H9 (cell line): Measurements from ENCODE around the gene GPR180. TPM values are rescaled to one million over a fixed set of nuclear protein-coding genes. Genes with fewer than 3 reads are reported as not detected.

Experiments
- DNase-seq: peaks from one replicate; pipeline ENCODE4 v3.0.0-alpha.2; 2017
- H2AFZ ChIP-seq: one replicate; pipeline ENCODE4 v1.6.1; 2013; ENCODE audit warnings: mild to moderate bottlenecking, low read length, control low read depth, moderate library complexity
- H2AK5ac ChIP-seq: 2 replicates; pipeline ENCODE4 v1.6.1; 2013; ENCODE audit warnings: low read length, control low read depth, mixed read lengths; ENCODE audit not compliant: insufficient read length
- H2BK120ac ChIP-seq: one replicate; pipeline ENCODE4 v1.6.1; 2013; ENCODE audit warnings: low read depth, mild to moderate bottlenecking, low read length, control low read depth, inconsistent platforms; ENCODE audit not compliant: poor library complexity, severe bottlenecking
- H2BK12ac ChIP-seq: 2 replicates; pipeline ENCODE4 v1.6.1; 2013; ENCODE audit warnings: low read length, control low read depth, mixed read lengths, low read depth; ENCODE audit not compliant: insufficient read length
- H2BK15ac ChIP-seq: 2 replicates; pipeline ENCODE4 v1.6.1; 2013; ENCODE audit warnings: low read depth, low read length, control low read depth
- H2BK20ac ChIP-seq: one replicate; pipeline ENCODE4 v1.6.1; 2013; ENCODE audit warnings: low read depth, mild to moderate bottlenecking, low read length, control low read depth, inconsistent platforms; ENCODE audit not compliant: poor library complexity, severe bottlenecking
- H2BK5ac ChIP-seq: 2 replicates; pipeline ENCODE4 v1.6.1; 2013; ENCODE audit warnings: low read length, control low read depth, mixed read lengths; ENCODE audit not compliant: insufficient read length
- H3K14ac ChIP-seq: 2 replicates; pipeline ENCODE4 v1.6.1; 2013; ENCODE audit warnings: low read length, control low read depth; ENCODE audit not compliant: insufficient read depth
- H3K18ac ChIP-seq: 2 replicates; pipeline ENCODE4 v1.6.1; 2013; ENCODE audit warnings: low read depth, mild to moderate bottlenecking, mixed read lengths, low read length, control low read depth; ENCODE audit not compliant: insufficient read length
- H3K23ac ChIP-seq: 2 replicates; pipeline ENCODE4 v1.6.1; 2013; ENCODE audit warnings: low read length, control low read depth, mixed read lengths, low read depth; ENCODE audit not compliant: insufficient read length
- H3K23me2 ChIP-seq: 2 replicates; pipeline ENCODE4 v1.6.1; 2013; ENCODE audit warnings: low read depth, mild to moderate bottlenecking, mixed read lengths, low read length, control low read depth; ENCODE audit not compliant: insufficient read length, poor library complexity, severe bottlenecking
- H3K27ac ChIP-seq: 2 replicates; pipeline ENCODE4 v1.5.1; 2013; ENCODE audit warnings: low read length, control low read depth, mixed read lengths, low read depth; ENCODE audit not compliant: insufficient read length
- H3K27me3 ChIP-seq: 2 replicates; pipeline ENCODE4 v1.6.1; 2013; ENCODE audit warnings: low read length, control low read depth, inconsistent platforms; ENCODE audit not compliant: insufficient read depth
- H3K4ac ChIP-seq: 2 replicates; pipeline ENCODE4 v1.6.1; 2013; ENCODE audit warnings: low read depth, mild to moderate bottlenecking, control low read depth, inconsistent platforms, low read length, moderate library complexity
- H3K4me1 ChIP-seq: 2 replicates; pipeline ENCODE4 v1.6.1; 2013; ENCODE audit warnings: low read length, control low read depth, inconsistent platforms; ENCODE audit not compliant: insufficient read depth
- H3K4me2 ChIP-seq: 2 replicates; pipeline ENCODE4 v1.6.1; 2013; ENCODE audit warnings: low read length, control low read depth, mixed read lengths; ENCODE audit not compliant: insufficient read length, insufficient read depth
- H3K56ac ChIP-seq: 2 replicates; pipeline ENCODE4 v1.6.1; 2013; ENCODE audit warnings: low read depth, mild to moderate bottlenecking, mixed read lengths, low read length, control low read depth; ENCODE audit not compliant: insufficient read length
- H3K79me1 ChIP-seq: 2 replicates; pipeline ENCODE4 v1.6.1; 2013; ENCODE audit warnings: low read depth, mild to moderate bottlenecking, moderate library complexity, low read length, control low read depth, inconsistent platforms; ENCODE audit not compliant: insufficient read depth, poor library complexity, severe bottlenecking
- H3K79me2 ChIP-seq: 2 replicates; pipeline ENCODE4 v1.6.1; 2013; ENCODE audit warnings: low read length, control low read depth, inconsistent platforms; ENCODE audit not compliant: insufficient read depth
- H3K9ac ChIP-seq: 2 replicates; pipeline ENCODE4 v1.6.1; 2013; ENCODE audit warnings: low read length, control low read depth, mixed read lengths; ENCODE audit not compliant: insufficient read length; ENCODE audit errors: extremely low read depth
- H3K9me3 ChIP-seq: one replicate; pipeline ENCODE4 v1.6.1; 2013; ENCODE audit warnings: low read depth, low read length, inconsistent platforms; ENCODE audit not compliant: control insufficient read depth
- H3T11ph ChIP-seq: one replicate; pipeline ENCODE4 v1.6.1; 2013; ENCODE audit warnings: mild to moderate bottlenecking, low read length, control low read depth, inconsistent platforms
- H4K20me1 ChIP-seq: one replicate; pipeline ENCODE4 v1.6.1; 2013; ENCODE audit not compliant: control insufficient read depth, insufficient read length, insufficient read depth
- H4K5ac ChIP-seq: 2 replicates; pipeline ENCODE4 v1.6.1; 2013; ENCODE audit warnings: low read depth, mild to moderate bottlenecking, mixed read lengths, low read length, control low read depth; ENCODE audit not compliant: insufficient read length
- H4K8ac ChIP-seq: replicated peaks from 2 replicates; pipeline ENCODE4 v1.6.1; 2013; ENCODE audit warnings: low read length, control low read depth, mixed read lengths, low read depth; ENCODE audit not compliant: insufficient read length
- H4K91ac ChIP-seq: 2 replicates; pipeline ENCODE4 v1.6.1; 2013; ENCODE audit warnings: low read depth, mild to moderate bottlenecking, moderate library complexity, mixed read lengths, low read length, control low read depth; ENCODE audit not compliant: insufficient read length
- H3K27ac Mint-ChIP-seq, 3 experiments: 2 replicates in 2 of 3; 3 replicates in 1 of 3; pipeline ENCODE4 v1.8.0; 2020 to 2021; ENCODE audit warnings: mixed read lengths in 3 of 3, mild to moderate bottlenecking in 1 of 3, moderate library complexity in 1 of 3
- H3K27me3 Mint-ChIP-seq: 2 replicates; pipeline ENCODE4 v1.8.0; 2021; ENCODE audit warnings: low read depth, mild to moderate bottlenecking, moderate library complexity, mixed read lengths
- H3K36me3 Mint-ChIP-seq, 3 experiments: 2 replicates in 2 of 3; 3 replicates in 1 of 3; pipeline ENCODE4 v1.8.0; 2020 to 2021; ENCODE audit warnings: low read depth in 3 of 3, mixed read lengths in 3 of 3; ENCODE audit not compliant: insufficient read depth in 1 of 3
- H3K4me1 Mint-ChIP-seq, 2 experiments: 2 replicates each; pipeline ENCODE4 v1.8.0; 2020; ENCODE audit warnings: mixed read lengths in 2 of 2
- H3K4me3 Mint-ChIP-seq, 2 experiments: 2 replicates in 1 of 2; 3 replicates in 1 of 2; pipeline ENCODE4 v1.8.0; 2020 to 2021; ENCODE audit warnings: mild to moderate bottlenecking in 2 of 2, mixed read lengths in 2 of 2, moderate library complexity in 1 of 2
- H3K9me3 Mint-ChIP-seq, 2 experiments: 2 replicates in 1 of 2; 3 replicates in 1 of 2; pipeline ENCODE4 v1.8.0; 2020; ENCODE audit warnings: mild to moderate bottlenecking in 2 of 2, mixed read lengths in 2 of 2, moderate library complexity in 1 of 2
- CTCF ChIP-seq: fragments of 200-600 bp; sonication (generic); conservative IDR thresholded peaks from 3 replicates; pipeline ENCODE4 v1.8.0; 2021; ENCODE audit warnings: antibody characterized with exemption, mild to moderate bottlenecking
- WGBS: extraction: QIAGEN DNeasy Blood & Tissue Kit; methylation state at CpG from one replicate; pipeline ENCODE4 v1.1.7; 2013; ENCODE audit warnings: missing lambda C conversion rate, low lambda C conversion rate, mixed read lengths; ENCODE audit not compliant: insufficient read length; ENCODE audit errors: extremely low coverage; 5-methylcytosine and 5-hydroxymethylcytosine counted together
- total RNA-seq: library from RNA; stranded (reverse); gene quantifications from 2 replicates; pipeline ENCODE4 v1.2.1, GENCODE V29; 2021

Gene GPR180
- total RNA-seq, 1 experiment from 2014 or later, result 5.1 TPM

- H3K4ac ChIP-seq, result no peak overlapping the region
- Mint-ChIP-seq H3K36me3 (no peaks in the 10 kb centered on the region), H3K9me3 (no peaks in the 10 kb centered on the region), H3K27ac (peak overlapping the region in 1 of 3 experiments; percentile 23; a peak in 1 of 7 replicates), H3K27me3 (peaks cover 19% of the 10 kb centered on the region), H3K4me1 (peaks cover 24 to 25% of the 10 kb centered on the region in 2 experiments), H3K4me3 (no peak overlapping the region)
- no peaks in the 10 kb centered on the region for H4K20me1 ChIP-seq
- H3K9me3 ChIP-seq, result no peaks in the 10 kb centered on the region
- H2BK5ac ChIP-seq, result no peak overlapping the region
- no peak overlapping the region for H3K9ac ChIP-seq
- H3K23me2 ChIP-seq, result no peaks in the 10 kb centered on the region
- no peaks in the 10 kb centered on the region for H3K79me2 ChIP-seq
- no peak overlapping the region for H2BK120ac ChIP-seq
- H3K23ac ChIP-seq, result no peak overlapping the region
- no peak overlapping the region for H3K14ac ChIP-seq
- no peak overlapping the region for H3K18ac ChIP-seq
- H3K56ac ChIP-seq, result no peak overlapping the region
- H3K27ac ChIP-seq, result no peak overlapping the region
- no peak overlapping the region for H2AK5ac ChIP-seq
- no peak overlapping the region for H4K8ac ChIP-seq
- no peak overlapping the region for H2BK20ac ChIP-seq
- H3T11ph ChIP-seq, result no peak overlapping the region
- peaks cover 2% of the 10 kb centered on the region; the same call in 1 of the 2 replicates for H3K4me1 ChIP-seq
- H4K91ac ChIP-seq, result no peak overlapping the region
- H4K5ac ChIP-seq, result no peak overlapping the region
- no peak for TF ChIP-seq CTCF
- no peak overlapping the region for H2AFZ ChIP-seq
- H2BK15ac ChIP-seq, result no peak overlapping the region
- H3K27me3 ChIP-seq, result no peaks in the 10 kb centered on the region
- H3K79me1 ChIP-seq, result no peaks in the 10 kb centered on the region
- WGBS, result no CpG with 5 or more reads among the region's 2 CpGs
- H3K4me2 ChIP-seq, result no peak overlapping the region
- H2BK12ac ChIP-seq, result no peak overlapping the region
- no peak for DNase-seq
Observed at GRCh38 chr13:94677799-94678198, 76.1 kb downstream of the GPR180 start.
